Activated CD4-positive, alpha-beta T cell treated with anti-CD3 and anti-CD28 coated beads, Interleukin-2, amount 50 U/mL, for 24 hours (primary cell): ENCODE data around the gene EPDR1.

Source experiments
- DNase-seq, 2 donors: peaks; one replicate each; pipeline ENCODE4 v3.0.0-alpha.2; 2020; ENCODE audit warnings: low read depth in 1 of 2, low spot score in 1 of 2

Gene EPDR1

GRCh38 chr7:37920305-37920848 lies at the start of gene EPDR1:
Gene EPDR1, plus strand, starts transcription at chr7:37920640. Its CDS starts 300 bp downstream, at chr7:37920940.
- DNase-seq, result peak in 1 of 2 donors; percentile 11

GRCh38 chr7:37882086-37882485 lies 38.4 kb upstream of the EPDR1 start:
- DNase-seq, result no peak

GRCh38 chr7:37893359-37893758 lies 27.1 kb upstream of the EPDR1 start:
- no peak for DNase-seq

- DNase-seq, result no peak
Observed at GRCh38 chr7:37894671-37895070, 25.8 kb upstream of the EPDR1 start.

GRCh38 chr7:37899712-37900247 lies 20.7 kb upstream of the EPDR1 start:
- no peak for DNase-seq

- no peak for DNase-seq
Observed at GRCh38 chr7:37901236-37901827, 19.1 kb upstream of the EPDR1 start.

- DNase-seq, result no peak
Observed at GRCh38 chr7:37901890-37902524, 18.4 kb upstream of the EPDR1 start.

GRCh38 chr7:37908221-37908788 lies 12.1 kb upstream of the EPDR1 start:
- no peak for DNase-seq

GRCh38 chr7:37912756-37913155 lies 7.7 kb upstream of the EPDR1 start:
- DNase-seq, result no peak

- DNase-seq, result no peak
Observed at GRCh38 chr7:37915438-37915837, 5.0 kb upstream of the EPDR1 start.

- DNase-seq, result no peak
Observed at GRCh38 chr7:37916017-37916672, 4.3 kb upstream of the EPDR1 start.

GRCh38 chr7:37916673-37917660 lies 3.5 kb upstream of the EPDR1 start, which contains the start of gene SFRP4:
Gene SFRP4, minus strand, starts transcription at chr7:37916817. Its CDS starts 280 bp downstream, at chr7:37916537.
- no peak for DNase-seq

GRCh38 chr7:37918526-37918925 lies 1.9 kb upstream of the EPDR1 start:
- no peak for DNase-seq

GRCh38 chr7:37920849-37921805 lies 687 bp downstream of the EPDR1 start:
- DNase-seq, result no peak

GRCh38 chr7:37921876-37922275 lies 1.4 kb downstream of the EPDR1 start:
- no peak for DNase-seq

GRCh38 chr7:37923996-37924395 lies 3.6 kb downstream of the EPDR1 start:
- no peak for DNase-seq

GRCh38 chr7:37924491-37925041 lies 4.1 kb downstream of the EPDR1 start:
- no peak for DNase-seq

- DNase-seq, result no peak
Observed at GRCh38 chr7:37925620-37926019, 5.2 kb downstream of the EPDR1 start.
